Measurements from ENCODE around the gene DEFB129.
A peak's percentile ranks its signal among the peaks of the same experiment; 100 is the strongest.
"Not testable (repeated sequence)": the region's sequence is repeated elsewhere in the genome, so short reads cannot be mapped to it uniquely, and the experiment has no call there.

Gene DEFB129

DNA sequence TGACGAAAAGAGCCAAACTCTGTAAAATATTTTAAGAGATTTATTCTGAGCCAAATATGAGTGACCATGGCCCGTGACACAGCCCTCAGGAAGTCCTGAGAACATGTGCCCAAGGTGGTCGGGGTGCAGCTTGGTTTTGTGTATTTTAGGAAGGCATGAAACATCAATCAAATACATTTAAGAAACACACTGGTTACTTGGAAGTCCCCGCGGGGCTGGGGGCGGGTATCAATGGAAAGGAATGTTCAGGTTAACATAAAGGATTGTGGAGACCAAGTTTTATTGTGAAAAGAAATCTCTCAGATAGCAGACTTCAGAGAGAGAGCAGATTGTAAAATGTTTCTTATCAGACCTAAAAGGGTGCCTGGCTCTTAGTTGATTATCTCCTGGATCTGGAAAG lies 26.4 kb downstream of the DEFB129 start:
- not testable (repeated sequence) for DNase-seq

DNA sequence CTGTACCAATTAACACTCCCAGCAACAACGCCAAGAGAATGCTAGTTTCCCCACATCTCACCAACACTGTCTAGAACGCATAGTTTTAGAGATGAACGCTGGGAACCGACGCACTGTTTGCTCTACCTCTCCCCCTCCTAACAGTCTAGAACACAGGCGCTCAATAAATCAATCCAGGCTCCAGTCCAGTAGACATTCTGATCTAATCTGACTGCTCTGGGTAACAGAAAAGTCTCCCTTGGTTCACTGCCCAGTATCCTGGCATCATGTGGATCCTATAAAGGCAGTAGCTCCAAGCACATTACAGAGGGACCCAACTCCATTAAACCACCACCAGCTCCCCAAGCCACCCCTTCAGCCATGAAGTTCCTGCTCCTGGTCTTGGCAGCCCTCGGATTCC lies 30.4 kb downstream of the DEFB129 start, which contains the start of gene DEFB132:
Gene DEFB132 (plus strand): TSS at position 306 of the 400 bp plus-strand sequence. CDS start 55 bp downstream, at position 361.
- DNase-seq, result no peak

DNA sequence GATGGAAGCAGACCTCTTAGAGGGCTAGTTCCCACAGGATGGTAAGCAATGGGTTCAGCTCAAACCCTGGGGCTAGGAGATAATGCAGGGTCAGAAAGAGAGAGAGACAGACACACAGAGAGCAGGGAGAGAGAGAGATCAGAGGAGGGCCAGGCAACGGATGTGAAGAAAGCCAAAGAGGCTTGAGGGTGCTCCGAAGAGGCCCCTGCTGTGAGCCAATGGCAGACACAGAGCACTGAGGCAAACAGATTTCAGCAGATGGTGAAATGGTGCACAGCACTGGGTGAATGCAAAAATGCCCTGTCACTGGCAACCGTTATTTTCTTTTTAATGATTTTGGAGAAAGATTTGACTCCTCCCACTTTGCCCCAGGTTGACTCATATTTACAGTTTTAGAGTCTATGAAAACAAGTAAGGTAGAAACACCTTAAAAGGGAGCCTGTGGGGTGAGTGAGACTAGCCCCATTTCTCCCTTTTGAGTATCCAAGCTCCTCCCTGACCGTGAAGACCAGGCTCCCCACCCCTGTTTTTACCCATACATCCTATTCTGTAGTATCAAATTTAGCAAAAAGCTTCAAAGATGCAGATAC lies 31.3 kb downstream of the DEFB129 start:
- DNase-seq, result no peak

DNA sequence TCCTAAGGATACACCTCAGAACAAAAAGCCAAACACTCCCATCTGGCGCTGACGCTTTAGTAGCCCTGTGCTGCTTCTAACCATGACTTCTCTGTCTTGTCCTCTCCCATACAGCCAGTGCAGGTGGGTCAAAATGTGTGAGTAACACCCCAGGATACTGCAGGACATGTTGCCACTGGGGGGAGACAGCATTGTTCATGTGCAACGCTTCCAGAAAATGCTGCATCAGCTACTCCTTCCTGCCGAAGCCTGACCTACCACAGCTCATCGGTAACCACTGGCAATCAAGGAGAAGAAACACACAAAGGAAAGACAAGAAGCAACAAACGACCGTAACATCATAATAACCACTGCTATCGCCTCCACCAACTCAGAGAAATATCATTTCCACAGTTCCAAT lies 31.9 kb downstream of the DEFB129 start:
- DNase-seq, result no peak

DNA sequence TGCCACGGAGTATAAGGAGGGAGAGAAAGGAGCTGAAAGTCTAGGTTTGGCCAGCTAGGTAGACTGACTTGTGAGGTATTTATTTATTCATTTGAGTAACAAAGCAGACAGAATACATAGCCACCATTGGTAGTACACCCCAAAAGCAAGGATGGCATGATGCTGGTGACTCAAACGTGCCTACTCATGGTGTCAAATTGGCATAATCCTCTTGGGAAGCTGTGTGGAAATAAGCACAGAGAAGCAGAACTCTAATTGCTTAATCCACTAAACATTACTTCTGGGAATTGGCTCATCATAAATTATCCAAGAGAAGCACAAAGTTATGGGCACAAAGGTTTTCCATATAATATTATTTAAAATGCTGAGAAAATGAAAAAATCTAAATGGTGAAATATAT lies 32.9 kb downstream of the DEFB129 start:
- DNase-seq, result peak; percentile 78

DNA sequence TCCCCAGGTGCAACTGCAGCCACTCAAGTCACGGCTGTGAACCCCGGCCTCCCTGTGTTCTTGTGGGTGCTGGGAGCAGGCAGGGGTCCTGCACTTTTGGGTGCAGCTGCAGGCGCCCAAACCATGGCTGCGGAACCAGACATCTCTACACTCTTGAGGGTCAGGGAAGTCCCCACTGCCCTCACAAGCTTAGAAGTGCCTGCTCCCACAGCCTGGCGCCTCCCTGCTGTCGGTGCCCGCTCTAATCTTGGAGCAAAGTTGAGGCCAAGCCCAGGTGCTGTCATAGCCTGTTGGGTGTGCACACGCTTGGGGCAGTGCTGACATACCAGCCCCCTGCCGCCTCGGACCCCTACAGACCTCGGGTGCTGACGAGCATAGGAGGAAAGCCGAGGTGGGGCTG lies 36.6 kb downstream of the DEFB129 start:
- DNase-seq, result no peak

DNA sequence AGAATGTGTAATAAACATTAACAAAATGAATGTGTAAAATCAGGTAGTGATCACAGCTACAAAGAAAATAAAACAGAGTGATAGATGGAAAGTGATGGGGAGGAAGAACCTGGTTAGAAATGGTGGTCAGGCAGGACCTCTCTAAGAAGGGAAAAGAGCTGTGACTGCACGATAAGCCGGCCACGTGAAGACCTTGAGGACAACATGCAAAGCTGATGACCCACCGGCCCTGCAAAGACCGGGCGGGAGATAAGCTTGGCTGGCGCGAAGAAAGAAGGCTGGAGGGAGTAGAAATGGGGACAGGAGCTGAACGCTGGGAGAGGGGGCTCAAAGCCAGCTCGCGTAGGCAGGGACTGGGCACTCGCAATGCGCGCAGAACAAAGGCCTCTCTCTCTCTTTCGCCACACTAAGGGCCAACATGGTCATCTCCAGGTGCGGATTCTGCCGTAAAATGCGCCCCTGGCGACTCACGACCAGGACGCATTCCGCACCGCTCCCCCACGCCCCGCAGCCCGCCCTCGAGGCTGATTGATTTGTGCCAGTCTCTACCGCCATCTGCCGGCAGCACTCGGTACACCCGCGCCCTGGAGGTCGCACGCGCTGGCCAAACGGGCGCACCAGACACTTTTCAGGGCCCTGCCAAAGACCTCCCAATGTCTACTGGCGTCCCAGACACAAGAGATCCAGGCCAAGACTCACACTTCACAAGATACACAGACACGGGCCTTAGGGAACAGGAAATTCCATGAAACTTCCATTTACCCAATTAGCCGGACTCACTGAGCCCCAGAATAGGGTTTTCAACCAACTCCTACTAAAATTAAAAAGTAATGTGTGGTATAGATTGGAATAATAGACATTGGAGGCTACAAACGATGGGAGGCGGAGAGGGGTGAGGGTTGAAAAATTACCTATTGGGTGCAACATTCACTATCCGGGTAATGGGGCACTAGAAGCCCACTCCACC lies 39.8 kb downstream of the DEFB129 start:
- peak; percentile 65 for DNase-seq

DNA sequence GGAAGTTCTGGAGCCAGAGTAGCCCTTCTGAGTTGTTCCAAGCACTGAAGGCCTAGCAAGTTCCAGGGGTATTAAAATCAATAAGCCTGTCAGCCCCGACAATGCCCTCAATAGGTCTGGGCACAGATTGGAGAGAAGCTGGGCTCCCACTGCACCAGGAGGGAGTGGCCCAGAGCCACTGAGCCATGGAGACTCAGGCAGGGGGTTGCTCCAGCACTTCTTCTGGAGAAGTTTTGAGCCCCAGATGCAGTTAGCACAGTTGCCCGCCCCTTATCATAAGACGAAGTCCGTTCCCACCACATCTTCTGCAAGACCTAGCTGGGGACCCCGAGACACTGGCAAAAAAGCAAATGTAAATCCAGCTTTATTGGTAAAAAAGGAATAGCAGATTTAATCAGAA lies 43.5 kb downstream of the DEFB129 start:
- no peak for DNase-seq

DNA sequence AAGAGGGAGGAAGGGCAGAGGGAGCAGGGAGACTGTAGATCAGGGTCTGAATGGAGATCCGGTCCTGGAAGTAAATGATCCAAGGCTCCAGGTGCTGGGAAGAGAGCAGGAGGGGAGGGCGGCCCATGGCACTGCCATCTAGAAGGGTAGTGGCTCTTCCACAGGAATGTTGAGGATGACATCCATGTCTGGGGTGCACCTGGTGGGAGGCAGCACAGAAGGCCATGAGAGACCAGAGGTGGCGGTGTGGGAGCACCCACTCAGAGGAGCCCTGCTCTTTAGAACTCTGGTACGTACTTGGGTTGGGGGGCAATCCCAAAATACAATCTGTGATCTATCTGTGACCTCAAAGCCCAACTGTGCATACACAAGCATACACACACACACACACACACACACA lies 44.0 kb downstream of the DEFB129 start:
- no peak for DNase-seq

DNA sequence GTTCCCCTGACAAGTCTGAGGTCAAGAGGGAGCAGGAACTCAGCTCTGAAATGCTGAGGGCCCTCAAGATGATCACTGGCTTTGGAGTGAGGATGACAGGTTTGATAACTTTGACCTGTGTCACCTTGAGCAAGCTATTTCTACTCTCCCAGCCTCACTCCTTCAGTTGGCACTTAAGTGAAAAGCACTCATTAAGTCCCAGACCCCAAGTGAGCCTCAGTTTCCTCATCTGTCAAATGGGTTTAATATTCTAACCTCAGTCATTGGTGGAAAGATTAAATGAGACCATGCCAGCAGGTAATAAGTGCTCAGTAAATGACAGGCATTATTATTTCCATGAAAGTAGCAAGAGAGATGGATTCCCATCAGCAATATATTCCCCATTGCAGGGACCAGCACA lies 44.5 kb downstream of the DEFB129 start:
- no peak for DNase-seq

DNA sequence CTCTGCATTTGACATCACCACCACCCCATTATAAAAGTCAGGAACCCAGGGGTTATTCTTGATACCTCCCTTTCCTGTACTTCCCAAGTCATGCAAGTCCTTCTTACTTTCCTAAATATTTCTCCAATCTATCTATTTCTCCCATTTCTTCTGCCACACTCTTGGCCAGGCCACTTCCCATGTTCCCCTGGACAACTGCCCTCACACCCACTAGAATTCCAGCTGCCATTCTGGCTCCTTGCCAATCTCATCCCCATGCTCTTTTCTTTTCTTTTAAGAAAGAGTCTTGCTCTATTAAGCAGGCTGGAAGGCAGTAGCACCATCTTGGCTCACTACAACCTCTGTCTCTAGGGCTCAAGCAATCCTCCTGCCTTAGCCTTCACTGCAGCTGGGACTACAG lies 45.7 kb downstream of the DEFB129 start:
- no peak for DNase-seq

DNA sequence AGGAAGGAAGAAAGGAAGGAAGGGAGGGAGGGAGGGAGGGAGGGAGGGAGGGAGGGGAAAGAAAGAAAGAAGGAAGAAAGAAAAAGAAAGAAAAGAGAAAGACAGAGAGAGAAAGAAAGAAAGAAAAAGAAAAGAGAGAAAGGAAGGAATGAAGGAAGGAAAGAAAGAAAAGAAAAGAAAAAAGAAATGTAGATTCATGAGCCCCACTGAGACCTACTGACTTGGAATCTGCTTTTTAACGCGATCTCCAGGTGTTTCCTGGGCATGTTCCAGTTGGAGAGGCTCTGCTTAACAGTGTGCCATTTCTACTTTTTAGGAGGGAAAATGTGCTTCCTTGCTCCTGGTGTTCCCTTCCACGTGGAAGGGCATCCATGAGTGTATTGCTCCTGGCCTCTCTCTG lies 46.8 kb downstream of the DEFB129 start:
- DNase-seq, result no peak

DNA sequence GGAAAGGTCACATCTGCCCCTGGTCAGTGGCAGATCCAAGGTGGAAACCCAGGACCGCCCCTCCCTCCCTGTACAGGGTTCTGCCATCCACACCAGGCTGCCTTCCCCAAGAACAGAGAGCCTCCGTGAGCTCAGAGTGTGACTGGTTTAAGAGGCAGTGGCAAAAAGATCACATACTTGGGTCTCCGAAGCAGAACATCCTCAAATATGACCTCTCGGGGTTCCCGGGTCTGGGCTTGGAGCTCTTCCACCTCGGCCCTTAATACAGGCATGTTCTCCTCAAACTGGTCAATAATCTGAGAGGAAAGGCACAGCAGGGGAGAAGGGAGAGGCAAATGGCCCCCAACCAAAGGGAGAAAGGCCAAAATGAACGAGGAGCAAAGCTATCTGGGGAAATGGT lies 48.7 kb downstream of the DEFB129 start:
- no peak for DNase-seq

DNA sequence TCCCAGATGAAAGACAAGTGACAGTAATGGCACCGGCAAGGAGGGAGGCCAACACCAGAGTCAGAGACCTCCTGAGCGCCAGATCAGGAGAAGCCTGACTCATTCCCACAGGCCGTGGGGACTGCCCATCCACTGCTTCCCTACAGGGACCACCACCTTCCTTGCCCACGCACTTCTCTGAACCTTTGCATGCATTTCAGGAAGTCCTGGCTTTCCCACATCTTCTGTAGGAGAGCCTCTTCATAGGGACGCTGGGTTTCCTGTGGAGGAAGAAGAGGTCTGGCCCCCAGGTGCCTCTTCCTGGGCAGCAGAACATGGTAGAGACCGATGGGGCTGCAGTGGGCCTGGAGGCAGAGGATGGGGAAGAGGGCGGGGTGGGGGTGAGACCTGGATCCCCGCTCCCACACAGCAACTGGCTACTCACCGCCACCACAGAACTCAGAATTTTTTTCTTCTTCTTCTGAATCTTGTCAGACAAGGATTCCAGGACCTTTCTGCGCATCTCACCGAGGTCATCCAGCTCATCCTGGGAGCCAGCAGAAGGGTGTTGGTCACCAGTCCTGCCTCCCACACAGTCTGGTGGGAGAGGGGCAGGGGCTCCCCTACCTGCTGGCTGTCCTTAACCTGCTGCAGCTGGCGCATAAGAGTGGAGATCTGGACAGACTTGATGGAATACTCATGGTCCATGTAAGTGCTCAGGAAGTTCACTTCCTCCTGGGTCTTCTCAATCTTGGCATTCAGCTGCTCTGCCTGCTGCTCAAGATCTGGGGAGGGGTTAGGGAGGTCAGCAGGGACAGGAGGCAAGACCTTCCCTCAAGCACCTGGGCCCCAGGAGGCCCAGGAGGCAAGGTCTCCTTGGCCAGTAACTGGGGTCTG lies 49.8 kb downstream of the DEFB129 start:
- DNase-seq, result no peak

DNA sequence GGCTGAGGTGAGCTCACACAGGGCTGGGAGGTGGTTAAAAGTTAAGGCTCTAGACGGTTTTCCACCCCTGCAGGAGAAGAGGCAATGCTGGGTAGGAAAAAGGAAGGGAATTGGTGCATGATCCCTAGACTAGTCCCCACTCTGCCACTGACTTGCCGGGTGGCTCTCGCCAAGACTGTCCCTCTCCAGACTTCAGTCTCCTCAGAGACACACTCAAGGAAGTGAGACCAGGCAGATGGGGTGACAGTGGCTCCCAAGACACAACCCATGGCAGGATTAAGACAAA lies 50.4 kb downstream of the DEFB129 start:
- no peak for DNase-seq

DNA sequence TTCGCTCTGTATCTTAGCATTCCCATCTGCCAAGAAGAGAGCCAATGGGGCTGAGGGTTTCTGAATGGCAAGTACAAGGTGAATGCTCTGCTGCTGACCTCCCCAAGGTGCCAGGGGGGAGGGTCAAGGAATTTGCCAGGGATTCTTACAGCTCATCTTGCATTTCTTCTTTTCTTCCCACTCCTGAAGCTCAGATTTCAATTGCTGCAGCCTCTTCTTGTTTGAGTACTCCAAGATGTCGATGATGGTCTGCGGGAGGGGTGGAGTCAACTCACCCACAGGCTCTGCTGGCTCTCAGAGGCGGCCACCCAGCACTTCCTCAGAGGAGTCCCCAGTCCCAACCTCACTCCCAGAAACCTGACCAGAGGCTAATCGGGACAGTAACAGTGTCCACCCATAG lies 51.1 kb downstream of the DEFB129 start:
- DNase-seq, result no peak

DNA sequence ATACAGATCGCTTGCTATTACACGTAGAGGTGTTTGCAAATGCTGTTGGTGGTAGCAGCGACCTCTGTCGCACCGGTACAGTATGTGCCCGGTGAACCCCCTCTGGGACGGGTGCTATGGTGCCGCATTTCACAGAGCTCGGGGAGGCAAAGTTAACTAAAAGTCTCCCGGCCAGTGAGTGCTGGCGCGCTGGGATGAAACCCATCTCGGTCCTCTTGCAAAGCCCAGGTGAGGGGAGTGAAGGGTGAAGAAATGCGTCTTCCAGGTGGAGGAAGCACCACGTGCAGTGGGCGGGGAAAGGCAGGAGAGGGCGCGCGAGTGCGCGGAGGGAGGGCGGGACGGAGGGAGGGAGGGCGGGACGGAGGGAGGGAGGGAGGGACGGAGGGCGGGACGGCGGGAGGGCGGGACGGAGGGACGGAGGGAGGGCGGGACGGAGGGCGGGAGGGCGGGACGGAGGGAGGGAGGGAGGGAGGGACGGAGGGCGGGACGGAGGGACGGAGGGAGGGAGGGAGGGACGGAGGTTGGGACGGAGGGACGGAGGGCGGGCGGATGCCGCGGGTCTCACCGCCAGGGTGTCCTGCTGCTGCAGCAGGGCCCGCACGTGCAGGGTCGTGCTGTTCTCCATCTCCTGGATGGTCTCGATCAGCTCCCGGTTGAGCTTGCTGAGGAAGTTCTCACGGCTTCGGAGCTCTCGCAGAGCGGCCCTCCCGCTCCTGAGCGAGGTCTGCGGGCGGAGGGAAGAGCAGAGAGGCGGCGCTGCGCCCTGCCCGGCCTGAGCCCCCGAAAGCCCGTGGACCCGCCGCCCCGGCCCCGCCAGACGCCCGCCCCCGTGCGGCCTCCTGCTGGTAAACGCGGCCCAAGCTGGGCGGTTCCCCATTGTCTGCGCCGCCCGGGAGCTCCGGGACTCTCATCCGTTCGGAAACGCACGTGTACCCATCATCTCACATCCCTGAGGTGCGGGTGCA lies 51.8 kb downstream of the DEFB129 start:
- DNase-seq, result no peak

Data from inflammatory macrophage treated with lipopolysaccharide for 4 hours (primary cell).